Hematopoietic multipotent progenitor cell treated with erythropoietin and hydrocortisone succinate and interleukin-3 and kit ligand, for 4 days (in vitro differentiated cells): ENCODE results near the gene PRKCH.
A peak's percentile ranks its signal among the peaks of the same experiment; 100 is the strongest.
"Not testable (repeated sequence)": the region's sequence is repeated elsewhere in the genome, so short reads cannot be mapped to it uniquely, and the experiment has no call there.

ENCODE experiments used
- DNase-seq: peaks from one replicate; pipeline ENCODE4 v3.0.0-alpha.2; 2015

Gene PRKCH

DNA sequence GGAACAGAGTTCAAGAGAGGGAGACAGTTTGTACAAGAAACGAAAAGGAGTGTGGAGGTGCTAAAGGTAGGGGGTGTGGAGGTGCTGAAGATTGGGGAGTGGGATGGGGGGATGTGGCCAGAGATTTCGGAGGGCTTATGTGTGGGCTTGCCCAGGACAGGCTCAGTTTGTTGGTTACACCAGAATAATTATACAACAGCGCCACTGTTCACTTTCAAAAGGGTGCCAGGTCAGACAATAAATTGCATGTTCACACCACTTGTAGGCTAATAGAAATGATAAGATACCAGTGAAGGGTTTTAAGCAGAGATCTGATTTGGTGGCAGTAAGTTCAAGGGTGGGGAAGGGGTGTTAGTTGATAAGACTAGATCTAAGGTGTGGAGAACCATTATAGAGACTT, 75.3 kb downstream of the PRKCH start:
- DNase-seq, result no peak

DNA sequence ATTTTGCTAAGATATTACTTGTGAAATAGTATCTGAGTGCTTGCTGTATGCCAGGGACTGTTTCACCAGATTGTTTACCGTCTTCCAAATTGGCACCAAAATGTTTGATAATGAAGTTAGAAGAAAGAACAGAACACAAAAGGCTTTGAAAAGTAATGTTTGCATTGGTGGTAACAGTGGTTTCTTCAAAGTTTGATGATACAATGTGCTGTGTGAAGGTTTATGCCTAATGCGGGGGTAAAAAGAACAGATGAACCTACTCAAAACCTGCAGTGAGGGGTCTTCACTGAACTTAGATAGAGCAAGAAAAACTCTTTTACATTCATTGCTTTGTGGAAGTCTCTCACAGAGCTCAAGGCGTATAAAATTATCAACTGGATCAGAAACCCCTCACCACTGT, 76.2 kb downstream of the PRKCH start:
- DNase-seq, result no peak

DNA sequence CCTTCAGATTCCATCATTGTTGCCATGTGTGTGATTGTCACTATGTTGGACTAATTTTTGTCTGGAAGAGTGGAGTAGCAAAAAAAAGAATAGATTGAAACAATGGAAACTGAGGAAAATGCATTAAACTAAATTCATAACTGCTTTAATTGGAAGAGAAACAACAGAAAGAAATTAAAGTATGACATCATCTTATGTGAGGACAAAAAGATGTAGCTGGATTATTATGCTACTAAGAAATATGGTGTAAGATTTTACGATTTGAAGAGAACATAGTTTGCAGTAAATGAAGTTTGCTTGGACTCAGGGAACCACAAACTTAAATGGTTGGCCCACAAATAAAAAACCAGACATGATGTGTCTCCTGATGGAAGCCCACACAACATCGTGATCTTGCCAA, 76.8 kb downstream of the PRKCH start:
- DNase-seq, result no peak

DNA sequence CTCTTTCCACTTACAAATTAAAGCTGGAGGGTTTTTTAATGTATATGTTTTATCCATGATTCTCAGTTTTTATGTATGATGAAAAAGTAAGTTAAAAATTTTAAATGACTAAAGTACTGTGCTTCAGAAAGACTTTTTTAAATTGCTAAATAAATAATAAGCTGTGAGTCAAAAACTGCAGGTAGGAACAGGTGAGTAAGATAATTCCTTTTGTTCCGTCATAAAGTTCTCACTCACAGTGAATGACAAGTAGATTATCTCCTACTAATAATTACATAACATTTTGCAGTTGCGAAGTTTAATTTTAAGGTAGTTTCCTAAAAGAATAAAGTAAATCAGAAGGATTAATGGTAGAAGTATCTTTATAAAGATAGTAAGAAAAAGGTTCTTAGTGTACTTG, 78.0 kb downstream of the PRKCH start:
- DNase-seq, result no peak

DNA sequence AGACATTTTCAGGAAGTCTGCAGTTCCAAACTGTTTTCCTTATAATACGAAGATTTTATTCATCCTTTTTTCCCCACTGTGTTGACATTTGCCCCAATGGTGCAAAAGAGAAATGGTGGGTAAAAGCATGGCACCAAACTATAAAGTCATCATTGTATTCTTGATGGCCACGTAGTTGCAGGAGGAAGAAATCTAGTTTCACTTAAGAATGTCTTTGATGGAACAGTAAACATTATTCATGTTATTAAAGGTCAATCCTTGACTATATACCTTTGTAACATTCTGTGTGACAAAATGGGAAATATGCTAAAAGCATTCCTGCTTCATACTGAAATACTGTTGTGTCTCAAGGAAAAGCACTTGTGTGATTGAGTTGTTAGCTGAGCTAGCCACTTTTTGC, 80.1 kb downstream of the PRKCH start:
- no peak for DNase-seq

DNA sequence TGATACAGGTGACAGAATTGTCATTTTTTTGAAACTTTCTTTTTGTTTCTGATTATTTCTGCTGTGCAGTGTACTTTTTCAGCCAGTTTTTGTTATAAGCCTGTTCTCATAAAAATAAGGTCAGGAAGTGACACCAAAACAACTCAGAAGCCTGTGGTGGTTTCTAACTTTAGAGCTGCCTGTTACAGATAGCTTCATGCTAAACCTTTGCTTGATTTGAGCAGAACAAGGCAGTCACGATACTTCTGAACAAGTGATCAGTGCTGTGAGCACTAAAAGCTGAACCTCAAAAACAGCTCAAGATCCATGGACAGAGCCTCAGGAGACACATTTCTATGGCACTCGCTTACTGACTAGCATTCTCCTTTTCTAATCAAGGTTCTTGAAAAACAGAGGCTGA, 82.0 kb downstream of the PRKCH start:
- peak; percentile 55 for DNase-seq

DNA sequence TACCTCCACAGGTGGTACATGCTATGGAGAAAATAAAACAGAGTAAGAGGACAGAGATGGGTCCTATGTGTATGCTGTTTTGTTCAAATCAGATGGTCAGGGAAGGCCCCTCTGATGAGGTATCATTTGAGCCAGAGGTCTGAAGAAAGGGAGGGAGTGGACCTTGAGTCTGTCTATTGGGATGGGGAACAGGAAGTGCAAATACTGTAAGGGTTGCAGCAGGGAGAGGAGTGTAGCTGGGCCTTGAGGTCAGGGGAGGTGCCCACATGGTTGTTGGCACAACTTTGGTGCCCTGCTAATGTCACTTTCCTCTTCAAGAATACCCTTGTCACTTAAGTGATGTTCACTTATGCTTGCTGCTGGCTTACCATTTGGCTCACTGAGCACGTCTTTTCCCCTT, 83.3 kb downstream of the PRKCH start:
- no peak for DNase-seq

DNA sequence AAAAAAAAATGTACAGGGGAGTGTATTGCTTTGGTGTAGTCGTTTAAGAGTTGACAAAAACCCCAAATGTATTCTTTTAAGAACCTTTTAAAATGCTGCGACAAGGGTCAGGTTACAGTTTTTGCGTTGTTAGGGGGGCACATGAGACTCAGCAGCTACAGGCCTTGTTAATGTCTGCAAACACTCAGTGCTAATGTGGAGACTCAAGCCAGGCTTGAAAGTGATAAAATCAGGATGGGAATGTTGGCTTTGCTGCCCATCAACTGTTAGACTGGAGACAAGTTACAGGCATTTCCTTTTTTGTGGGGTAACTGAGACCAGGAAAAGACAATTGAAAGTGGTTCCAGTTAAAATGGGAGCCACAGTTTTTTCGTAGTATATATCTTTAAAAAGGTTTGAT, 84.8 kb downstream of the PRKCH start:
- DNase-seq, result no peak

DNA sequence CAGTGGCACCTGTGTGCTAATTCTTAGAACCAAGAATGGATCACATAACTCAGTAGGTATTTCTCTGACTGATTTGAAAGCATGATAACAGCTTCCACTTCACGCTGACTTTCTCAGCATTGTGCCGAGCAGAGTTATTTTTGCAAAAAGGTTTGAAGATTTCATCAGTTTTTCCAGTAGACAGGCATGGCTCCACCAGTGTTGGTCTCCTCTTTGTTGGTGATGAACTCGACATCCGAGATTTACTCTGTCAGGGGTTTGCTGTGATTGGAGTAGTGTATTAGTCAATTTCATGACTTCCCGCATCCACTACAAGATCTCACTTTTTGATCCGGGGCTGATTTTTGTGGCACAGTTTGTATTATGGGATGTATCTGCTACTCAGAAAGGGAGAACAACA, 85.3 kb downstream of the PRKCH start:
- DNase-seq, result no peak

DNA sequence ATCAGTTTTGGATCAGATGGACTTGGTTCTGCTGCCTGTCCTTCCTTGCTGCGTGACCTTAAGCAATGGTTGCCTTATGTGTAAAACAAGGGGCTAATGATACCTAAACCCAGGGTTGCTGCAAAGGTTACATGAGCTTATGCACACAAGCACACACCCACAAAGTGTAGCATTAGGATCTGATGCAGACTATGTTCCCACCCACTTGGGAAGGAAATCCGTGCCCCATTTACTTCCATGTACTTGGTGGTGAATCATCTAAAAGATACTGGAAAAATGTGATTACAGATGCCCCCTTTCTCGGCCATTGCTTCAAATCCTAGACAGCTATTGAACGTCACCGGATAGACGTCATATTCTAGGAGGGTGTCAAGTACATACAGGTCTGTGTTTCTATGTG, 87.1 kb downstream of the PRKCH start:
- no peak for DNase-seq

DNA sequence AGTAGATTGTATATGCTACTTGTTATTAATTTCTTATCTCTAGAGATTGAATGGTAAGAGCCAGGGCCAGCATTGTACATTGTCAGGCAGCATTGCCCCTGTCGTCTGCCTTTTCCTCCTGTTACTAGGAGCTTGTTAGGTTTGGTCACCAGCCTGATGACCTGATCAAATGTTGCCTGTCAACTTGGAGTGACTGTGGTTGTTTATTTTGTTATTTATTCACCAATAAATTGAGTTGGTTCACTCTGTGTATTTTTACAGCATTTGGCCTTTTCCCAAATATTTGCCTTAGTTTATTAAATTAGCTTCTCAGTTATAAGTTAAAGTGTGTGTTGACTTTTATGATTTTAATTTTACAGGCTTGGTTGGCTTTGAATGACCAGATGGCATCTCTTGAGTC, 88.4 kb downstream of the PRKCH start:
- DNase-seq, result no peak

DNA sequence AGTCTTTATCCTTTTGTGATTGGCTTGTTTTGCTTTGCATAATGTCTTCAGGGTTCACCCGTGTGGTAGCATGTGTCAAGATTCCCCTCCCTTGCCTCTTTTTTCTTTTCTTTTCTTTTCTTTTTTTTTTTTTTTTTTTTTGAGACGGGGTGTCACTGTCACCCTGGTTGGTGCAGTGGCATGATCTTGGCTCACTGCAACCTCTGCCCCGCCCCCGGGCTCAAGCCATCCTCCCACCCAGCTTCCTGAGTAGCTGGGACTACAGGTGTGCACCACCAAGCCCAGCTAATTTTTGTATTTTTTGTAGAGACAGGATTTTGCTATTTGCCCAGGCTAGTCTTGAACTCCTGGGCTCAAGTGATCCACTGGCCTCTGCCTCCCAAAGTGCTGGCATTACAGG, 94.6 kb downstream of the PRKCH start:
- not testable (repeated sequence) for DNase-seq

DNA sequence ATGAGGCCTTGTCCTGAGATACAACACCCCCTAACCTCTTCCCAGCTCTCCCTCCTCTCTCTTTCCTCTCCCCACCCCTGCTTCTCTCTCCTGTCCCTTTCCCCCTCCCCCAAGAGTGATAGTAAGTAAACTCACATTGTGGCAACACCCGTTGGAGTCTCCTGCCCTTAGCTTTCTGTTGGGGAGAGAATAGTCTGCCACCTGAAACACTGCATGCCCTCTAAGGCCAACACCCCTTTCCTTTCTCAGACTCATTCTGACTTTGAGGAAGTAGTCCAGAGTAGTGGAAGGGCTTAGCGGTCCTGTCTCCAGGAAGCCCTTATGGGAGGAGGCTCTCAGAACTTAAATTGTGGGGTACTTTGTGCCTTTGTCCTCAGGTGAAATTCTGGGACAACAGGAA, 95.2 kb downstream of the PRKCH start:
- peak; percentile 64 for DNase-seq

DNA sequence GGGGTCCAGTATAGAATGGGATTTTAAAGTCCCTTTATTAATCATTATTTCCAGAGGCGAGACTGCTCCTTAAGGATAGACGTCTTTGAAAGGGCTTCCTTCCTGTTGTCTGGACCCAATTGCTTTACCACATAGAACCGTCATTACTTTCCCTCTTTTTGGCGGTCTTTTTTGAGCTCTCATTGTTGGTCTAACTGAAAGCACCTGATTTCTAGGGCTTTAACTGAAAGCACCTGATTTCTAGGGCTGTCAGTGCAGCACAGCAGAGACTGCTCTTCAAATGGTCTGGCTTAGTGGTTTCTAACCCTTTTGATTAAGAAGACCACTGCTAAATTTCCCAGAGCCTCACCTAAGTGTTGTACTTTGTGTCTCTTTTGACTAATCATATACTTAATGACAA, 95.8 kb downstream of the PRKCH start:
- DNase-seq, result no peak

DNA sequence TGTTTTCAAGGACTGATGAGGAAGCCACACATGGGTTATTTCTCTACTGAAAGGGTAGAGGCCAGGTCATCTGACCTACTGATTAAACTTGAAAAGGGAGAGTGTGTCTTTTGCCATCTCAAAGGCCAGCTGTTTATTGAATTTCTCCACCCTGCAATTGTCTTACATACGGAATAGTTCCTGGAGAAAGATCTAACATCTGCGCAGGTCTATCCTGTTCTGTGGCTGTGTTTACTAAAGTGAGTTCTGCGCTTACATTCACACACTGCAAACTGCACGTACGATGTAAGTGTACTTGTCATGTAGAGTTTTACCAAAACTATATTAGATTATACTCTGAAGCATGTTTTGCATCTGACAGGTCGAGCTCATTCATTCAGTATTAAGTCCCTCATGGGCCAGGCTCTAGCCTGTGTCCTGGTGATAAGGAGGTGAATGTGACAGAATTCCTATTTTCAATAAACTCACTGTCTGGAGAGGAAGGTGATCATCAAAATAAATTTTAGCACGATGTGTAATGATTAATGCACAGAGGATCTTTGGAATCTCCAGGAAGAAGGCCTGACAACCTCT, 96.6 kb downstream of the PRKCH start:
- DNase-seq, result no peak

DNA sequence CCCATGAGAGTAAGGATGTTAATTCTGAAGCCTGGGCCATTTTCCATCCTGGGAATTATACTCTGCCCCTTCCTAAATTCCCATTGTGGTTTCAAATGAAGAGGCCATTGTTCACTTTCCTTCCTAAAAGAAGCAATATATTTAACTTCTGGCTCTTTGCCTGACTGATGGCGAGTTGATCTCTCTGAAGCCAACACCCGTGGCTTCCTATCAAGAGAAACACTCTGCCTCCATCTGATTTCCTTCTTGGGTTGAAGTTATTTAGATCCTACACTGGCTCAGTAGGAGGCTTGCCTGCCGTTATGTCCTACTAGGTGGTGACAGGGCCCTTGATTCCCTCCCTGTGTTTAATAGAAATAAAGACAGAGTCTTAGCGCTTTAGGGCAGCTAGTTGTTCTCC, 97.4 kb downstream of the PRKCH start:
- peak; percentile 73 for DNase-seq

DNA sequence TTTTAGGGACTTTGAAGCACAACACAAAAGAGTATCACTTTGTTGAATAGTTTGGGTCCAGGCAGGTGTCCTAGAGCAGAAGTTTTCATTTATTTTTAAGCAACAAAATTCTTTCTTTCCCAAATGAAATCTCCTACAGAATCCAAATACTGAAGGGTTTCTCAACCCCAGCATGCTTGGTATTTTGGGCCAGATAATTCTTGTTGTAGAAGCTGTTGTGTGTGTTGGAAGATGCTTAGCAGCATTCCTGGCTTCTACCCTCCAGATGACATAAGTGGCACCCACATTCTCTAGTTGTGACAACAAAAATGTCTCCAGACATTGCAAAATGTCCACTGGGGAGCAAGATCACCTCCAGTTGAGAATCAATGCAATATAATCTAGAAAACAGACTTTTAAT, 97.8 kb downstream of the PRKCH start:
- no peak for DNase-seq

DNA sequence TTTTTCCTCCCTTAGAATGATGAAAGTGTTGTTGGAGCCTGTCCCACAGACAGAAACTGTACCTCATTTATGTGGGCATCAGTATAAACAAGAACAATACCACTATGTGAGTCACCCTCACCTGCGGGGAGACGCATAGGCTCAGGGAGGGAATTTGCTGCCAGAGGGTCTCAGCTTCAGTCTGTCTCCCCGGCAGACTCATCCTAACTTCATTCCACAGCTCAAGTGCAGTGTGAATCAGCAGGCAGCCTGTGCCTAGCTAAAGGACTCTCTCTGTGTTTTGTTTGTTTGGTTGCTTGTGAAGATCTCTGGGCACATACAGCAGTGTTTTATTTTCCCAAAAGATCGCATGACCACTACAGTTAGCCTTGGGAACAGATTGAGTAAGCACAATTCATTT, 98.9 kb downstream of the PRKCH start:
- no peak for DNase-seq

DNA sequence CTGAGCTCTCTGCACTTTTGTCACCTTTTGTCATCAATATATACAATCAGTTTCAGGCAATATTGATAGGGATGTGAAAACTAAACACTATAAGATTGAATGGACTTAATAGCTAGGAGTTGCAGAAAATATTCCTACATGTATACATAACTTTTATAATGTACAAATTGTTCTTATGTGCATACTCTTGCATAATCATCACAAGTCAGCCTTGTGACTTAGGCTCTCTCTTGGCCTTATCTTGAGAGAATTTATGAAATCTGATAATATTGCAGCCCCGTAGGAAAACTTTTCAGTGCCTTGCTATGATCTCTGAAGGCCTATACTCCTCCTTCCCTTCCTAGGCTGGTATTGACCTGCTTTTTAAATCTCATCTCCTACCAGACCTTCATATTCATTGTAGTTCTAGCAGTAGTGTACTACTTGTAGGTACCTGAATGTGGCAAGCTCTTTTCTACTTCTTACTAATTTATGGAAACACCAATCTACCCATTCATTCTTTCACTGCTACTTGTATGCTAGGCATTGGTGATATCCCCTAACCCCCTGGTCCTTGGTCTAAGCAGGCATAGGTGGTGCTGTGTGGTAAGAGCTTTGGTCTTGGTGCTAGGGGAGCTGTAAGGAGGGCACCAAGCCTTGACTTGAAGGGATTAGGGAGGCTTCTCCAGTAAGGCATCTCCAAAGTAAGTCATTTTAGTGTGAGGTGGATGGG, 100.0 kb downstream of the PRKCH start:
- DNase-seq, result peak; percentile 35

DNA sequence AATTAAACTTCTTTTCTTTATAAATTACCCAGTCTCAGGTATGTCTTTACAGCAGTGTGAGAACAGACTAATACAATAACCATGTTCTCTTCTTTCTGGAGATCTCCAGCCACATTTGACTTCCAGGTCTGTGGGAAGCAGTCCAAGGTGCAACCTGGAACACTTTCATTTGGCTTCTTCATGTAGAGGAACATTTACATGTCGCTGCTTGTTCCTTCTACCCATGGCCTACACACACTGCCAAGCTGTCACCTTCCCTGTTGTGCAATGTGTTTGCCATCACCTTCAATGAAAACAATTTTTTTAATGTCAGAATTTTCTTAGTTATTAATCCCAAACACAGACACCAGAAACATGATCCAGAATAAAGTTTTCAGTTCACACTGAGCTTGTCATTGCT, 104.7 kb downstream of the PRKCH start:
- DNase-seq, result no peak

DNA sequence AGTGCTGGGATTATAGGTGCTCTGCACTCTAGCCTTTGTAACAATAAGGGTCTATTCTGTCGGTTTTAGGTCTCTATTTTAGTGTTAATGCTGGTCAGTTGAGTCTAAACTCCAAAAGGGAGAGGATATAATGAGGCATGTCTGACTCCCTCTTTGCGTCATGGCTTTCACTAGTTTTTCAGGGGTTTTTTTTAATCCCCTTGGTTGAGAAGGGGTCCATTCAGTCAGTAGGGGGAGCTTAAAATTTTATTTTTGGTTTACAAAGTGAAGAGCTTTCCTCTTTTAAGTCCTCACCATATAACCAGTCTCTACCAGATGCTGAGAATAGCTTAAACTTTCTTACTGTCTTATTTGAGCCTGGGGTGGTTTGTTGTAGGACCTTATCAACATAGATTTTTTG, 106.9 kb downstream of the PRKCH start:
- DNase-seq, result no peak

DNA sequence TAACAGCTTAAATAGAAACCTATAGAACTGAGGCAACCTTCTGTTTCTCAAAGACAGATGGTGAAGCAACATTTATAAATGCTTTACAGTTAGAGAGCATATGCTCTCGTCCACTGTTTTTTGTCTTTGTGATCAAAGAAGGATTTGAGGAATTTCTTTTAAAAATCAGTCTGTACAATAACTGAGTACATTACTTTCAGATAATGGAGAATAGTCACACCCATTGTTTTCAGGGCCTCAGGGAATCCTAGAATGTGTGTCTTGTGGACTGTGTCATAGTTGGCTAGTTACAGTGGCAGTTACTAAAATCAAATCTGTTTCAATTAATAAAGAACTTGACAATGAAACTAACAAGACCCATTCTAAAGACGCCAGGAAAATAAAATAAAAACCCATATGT, 107.9 kb downstream of the PRKCH start:
- DNase-seq, result no peak

DNA sequence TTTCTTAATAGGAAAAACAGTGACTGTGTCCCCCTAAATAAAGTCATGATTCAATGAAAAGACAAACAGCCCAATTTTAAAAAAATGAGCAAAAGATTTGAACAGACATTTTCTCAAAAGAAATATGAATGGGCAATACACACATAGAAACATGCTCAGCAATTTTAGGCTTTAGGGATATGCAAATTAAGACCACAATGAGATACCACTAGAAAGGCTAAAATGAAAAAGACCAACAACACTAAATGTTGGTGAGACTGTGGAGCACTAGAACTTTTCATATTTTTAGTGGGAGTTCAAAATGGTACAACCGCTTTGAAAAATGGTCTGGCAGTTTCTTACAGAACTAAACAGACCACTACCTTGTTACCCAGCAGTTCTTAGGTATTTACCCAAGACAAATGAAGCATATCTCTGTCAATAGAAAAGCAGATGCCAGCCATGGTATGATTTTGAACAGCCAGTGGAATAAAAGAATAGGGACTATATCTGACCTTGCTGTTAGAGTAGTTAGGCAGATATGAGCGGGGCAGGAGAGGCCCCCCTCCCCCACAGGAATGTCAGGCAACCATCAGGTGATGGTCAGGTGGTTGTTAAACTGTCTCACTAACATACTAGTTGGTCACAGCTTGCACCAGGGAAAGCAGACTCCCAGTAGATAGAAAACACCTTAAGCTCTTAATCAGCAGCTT, 108.8 kb downstream of the PRKCH start:
- no peak for DNase-seq

DNA sequence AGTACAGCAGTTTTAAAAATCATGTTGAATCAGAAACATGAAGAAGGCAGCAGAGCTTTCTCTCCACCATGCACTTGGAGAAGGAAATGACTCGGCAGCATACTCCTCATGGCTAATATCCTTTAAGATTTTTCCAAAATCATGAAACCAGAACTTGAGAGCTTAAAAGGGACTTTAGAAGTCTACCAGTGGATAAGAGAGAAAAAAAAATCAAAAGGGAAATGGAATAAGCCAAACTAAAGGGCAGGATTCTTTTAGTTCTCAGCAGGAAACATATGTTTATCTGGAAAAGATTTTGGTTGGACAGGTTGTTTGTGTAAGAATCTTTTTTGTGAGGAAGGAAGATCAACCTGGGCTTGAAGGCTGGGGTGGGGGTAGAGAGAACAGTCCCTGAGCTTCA, 111.8 kb downstream of the PRKCH start:
- DNase-seq, result no peak

DNA sequence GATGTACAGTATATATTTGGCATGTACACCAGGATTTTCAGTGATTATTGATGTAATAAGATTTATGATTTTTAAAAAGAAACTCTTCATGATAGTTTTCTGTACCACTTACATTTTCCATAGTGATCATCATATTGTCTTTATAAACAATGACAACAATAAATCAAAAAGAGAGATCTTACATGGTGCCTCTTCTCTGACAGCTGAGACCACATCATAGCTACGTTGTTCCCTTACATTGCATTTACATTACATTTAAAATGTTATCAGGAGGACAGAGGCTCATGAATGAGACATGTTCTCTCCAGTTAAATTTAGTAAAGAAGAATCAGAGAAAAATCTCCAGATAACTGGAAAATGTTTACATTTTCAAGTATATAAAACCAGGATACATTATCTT, 112.4 kb downstream of the PRKCH start:
- DNase-seq, result no peak
